Muscle of arm (tissue), 12 donors: Measurements from ENCODE around the gene MAT2B. TPM values are rescaled to one million over a fixed set of nuclear protein-coding genes. Genes with fewer than 3 reads are reported as not detected.
"Not testable (repeated sequence)": the region's sequence is repeated elsewhere in the genome, so short reads cannot be mapped to it uniquely, and the experiment has no call there.

Experiments used
- DNase-seq: peaks from one replicate; pipeline ENCODE4 v3.0.0-alpha.2; 2013
- polyA plus RNA-seq, 12 donors: library from polyadenylated mRNA; unstranded; fragments of 120-200 nt; gene quantifications; one replicate each; pipeline ENCODE4 v1.2.1, GENCODE V29; 2013; ENCODE audit not compliant: insufficient read length in 12 of 12

Gene MAT2B
- polyA plus RNA-seq, 12 donors, result 45.4 to 69.2 (median 55.4) TPM; not detected in 1

DNA sequence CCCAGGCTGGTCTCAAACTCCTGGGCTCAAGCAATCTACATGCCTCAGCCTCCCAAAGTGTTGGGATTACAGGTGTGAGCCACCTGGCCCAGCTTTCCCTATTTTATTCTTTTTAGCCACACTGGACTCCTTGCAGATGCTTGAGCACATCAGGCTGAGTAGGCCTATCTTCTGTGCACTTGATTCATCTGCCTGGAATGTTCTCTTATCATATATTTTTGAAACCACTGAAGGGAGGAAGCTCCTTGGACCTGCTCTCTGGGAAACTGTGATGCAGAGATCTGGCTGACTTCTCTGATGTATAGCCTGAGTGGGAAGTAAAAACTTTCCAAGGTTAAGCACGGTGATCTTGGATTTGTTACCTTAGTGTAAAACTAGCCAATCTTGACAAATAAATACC is 6.5 kb upstream of the MAT2B start:
- DNase-seq, result no peak

DNA sequence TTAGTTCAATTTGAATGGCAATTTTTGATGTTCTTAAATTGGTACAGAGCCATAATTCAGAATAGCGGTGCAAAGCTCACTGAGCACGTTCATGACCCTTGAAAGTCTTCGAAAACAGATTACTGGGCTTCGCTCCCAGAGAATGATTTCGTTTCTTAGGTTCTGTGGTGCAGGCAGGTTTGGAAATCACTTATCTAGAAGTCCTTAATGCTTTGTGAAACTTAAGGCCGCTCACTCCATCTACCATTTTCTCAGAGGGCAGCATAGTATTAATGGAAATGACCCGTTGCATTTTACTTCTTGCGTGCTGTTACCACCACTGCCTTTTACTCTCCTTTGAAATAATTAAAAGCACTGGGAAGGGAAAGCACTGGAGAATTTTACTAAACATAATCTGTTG is 2.9 kb upstream of the MAT2B start:
- DNase-seq, result no peak

DNA sequence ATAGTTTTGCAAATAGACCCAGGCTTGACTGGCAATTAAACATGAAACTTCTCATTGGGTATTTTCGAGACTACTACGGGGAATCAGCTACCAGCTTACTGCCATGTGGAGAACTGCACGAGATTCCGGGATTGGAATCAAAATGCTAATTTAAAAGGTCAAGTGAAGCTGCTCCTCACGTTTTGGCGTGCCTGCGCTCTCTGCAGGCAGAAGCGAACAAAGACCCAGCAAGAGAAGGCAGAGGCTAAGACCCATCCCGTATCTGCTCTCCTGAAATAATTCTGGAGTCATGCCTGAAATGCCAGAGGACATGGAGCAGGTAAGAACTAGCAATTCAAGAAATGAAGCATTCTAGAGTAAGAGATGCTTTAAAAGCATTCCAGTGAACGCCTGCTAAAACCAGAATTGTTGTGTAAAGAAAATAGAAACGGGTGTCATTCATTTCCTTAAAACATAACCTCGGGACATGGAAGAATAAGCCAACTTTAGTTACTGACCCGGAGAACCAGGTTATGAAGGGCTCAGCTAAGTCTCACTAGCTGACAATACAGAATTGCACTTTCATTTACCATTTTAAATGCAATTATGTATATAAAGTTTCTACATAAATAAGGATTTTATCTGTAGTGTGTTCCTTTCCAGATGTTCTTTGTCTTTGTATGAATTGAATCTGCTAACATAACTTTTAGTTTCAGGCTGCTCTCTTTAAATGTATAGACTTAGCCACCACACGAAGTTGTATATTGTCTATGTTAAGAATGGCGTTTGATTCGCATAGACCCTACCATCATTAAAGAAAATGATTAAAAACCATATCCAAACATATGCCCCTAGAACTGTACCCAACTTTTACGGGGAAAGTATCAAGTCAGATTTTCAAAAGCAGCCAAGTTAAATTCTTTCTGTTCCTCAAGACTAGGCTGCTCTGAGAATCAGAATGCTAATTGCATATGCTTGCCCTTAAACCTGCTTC is 2.0 kb upstream of the MAT2B start:
- DNase-seq, result peak; percentile 85

DNA sequence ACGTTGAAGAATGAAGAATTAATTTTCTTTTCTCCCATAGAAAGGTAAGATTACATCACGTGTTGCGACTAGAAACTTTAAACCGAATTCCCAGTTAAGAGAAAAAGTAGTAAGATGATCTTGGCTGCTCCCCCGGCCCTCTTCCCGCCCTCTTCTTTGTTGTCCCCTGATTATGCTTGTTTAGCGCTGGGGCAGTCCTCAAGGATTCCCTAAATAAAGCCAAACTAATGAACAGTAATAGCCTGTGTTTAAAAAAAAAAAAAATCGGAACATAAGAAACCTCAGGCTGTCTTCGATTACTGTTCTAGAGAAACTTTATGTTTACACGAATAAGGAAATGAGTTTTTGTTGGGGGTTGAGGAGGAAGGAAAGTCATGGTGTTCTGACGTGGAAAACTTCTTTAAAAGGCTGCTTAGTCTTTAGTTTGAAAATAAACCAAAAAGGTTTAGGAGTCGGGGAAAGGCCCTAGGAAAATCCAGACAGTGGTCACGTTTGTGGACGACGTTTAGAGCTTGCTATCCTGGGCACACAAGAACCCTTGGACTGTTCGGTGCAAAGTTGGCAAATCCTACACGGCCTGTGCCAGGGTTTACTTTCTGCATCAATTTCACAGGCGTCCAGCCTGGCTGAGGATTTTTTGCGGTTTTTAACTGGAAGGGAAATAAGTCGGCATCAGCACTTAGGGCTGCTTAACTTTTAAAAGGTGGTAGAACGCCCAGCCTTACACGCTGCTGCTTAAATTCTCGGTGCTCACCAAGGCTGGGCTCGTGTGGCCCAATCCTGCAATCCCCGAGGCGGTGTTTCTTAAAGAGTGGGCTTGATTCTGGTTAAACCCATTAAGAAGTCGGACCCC is 1.1 kb upstream of the MAT2B start:
- DNase-seq, result peak; percentile 71

DNA sequence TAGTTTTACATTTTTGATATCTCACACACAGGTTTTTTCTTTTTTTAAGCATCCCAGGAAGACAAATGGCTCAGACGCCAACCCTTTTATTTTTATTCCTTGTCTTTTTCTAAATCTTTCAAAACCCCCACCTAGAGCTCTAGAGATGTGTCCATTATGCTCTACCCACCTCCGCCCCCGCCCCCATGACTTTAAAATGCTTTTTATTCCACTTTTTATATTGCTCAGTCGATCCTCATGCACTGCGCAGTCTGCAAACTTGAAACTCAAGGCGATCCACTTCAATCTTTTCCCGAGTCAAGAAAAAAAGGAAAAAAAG is 411 bp upstream of the MAT2B start:
- DNase-seq, result no peak

DNA sequence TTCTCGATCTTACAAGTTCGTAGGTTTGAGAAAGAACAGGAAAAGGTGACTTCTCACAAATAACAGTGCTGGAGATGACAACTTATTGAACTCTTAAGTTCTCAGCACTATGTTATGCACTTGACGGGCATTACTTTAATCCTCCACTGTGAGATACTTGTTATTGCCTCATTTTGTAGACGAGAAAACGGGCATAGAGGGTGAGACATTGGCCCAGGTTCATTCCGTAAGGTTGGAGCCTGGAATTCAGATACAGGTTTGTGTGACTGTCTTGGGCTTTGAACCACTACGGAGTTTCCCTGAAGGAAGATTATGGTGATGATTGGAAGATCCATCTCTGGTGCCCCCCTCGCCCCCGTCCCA is 657 bp downstream of the MAT2B start:
- no peak for DNase-seq

DNA sequence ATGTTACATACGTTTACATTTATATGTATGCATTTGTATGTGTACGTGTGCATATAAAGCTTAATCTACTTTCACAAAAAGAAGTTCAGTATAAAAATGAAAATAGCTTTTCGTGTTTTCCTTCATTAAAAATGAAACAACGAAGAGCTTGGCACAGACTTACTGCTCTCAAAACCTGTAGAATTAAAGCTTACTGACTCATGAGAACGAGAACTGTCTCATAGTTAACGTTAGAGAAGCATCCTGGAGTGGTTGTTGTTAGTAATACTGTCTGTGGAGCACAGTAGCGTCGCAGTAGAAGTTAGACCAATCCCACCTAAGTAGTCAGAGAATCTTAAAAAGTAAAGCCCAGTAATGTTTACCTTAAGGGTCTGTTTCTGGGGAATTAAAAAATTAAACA is 1.3 kb downstream of the MAT2B start:
- DNase-seq, result no peak

DNA sequence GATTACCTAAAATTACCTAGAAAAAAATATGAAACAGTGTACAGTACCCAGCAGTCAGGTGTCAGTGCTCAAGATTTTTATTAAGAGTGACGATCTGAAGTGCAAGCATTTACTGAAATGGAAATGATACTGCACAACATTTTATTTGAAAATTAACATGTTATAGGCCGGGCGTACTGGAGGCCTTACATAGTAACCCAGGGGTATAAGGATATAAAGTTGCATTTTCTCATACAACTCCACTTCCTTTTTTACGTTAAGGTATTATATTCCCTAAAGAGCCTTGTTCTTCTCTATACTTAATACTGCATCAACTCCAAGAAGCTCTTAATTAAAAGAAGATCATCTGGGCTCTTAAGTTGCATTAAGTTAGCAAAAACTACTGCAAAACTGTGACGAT is 3.3 kb downstream of the MAT2B start:
- no peak for DNase-seq

DNA sequence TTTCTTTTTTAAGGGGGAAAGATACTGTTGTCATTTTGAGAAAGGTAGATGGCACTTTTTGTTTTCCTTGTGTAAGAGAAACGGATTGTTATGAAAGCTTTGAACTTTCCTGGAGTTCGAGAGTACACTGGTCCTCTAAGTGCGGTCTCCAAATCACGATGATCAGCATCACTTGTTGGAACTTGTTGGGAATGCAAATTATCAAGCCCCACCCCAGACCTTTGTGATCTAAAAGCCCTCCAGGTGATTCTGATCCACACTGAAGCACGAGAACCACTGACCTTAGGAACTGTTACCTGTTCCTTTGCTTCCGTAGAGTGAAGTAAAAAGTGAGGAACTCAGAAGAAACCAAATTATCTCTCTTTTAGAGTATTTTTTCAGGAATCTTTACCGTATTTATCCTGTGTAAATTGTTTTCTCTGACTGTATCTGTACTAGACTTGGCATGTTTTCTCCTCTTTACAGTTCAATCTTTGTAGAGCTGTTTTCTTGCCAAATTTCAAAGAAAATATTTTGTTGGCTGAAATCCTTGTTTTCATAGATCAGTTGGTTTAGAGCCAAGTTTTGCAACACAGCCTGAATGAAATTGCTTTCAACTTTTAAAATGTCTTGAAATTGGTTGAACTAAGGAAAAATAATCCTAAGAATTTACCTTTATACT is 4.0 kb downstream of the MAT2B start:
- no peak for DNase-seq

DNA sequence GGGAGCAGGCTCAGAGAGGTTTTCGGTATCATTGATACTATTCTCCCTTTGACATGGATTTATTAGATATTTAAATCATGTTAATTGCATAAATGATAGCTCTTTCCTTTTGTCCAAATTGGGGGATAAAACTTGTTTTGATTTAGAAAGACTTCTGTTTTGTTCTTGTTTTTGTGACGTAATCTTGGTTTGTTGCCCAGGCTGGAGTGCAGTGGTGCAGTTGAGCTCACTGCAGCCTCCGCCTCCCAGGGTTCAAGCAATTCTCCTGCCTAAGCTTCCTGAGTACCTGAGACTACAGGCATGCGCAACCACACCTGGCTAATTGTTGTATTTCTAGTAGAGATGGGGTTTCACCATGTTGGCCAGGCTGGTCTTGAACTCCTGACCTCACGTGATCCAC is 7.1 kb downstream of the MAT2B start:
- DNase-seq, result no peak

DNA sequence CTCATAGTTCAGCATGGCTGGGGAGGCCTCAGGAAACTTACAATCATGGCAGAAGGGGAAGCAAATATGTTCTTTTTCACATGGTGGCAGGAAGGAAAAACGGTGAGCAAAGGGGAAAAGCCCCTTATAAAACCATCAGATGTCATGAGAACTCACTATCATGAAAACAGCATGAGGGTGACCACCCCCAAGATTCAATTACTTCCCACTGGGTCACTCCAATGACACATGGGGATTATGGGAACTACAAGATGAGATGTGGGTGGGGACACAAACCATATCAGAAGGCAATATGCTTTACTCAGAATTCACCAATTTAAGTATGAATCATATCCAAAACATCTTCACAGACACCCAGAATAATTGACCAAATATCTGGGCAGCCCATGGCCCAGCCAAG is 19.7 kb downstream of the MAT2B start:
- no peak for DNase-seq

DNA sequence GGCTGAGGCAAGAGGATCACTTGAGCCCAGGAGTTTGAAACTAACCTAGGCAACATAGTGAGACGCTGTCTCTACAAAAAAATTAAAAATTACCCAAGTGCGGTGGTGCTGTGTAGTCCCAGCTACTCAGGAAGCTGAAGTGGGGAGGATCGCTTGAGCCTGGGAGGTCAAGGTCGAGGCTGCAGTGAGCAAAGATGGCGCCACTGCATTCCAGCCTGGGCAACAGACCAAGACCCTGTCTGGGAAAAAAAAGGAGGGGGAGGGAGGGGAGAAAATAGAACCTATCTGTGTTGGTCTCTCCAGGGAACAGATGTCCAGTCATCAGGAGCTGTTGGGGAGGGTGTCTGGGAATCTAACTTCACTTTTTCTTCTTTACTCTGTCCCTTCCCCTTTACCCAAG is 24.3 kb downstream of the MAT2B start:
- DNase-seq, result no peak

DNA sequence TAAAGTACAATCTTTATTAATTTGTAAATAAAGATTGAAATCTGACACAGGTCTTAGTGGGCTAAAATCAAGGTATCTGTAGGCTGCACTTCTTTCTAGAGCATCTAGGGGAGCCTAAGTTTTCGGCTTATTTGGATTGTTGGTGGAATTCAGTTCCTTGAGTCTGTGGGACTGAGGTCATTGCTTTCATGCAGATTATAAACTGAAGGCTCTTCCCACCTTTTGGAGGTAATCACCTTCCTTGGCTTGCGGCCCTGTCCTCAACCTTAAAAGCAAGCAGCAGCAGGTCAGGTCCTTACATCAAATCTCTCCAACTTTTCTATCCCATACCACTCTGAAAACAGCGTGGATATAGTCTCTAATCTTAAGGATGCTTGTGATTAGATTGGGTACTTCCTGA is 25.9 kb downstream of the MAT2B start:
- no peak for DNase-seq

DNA sequence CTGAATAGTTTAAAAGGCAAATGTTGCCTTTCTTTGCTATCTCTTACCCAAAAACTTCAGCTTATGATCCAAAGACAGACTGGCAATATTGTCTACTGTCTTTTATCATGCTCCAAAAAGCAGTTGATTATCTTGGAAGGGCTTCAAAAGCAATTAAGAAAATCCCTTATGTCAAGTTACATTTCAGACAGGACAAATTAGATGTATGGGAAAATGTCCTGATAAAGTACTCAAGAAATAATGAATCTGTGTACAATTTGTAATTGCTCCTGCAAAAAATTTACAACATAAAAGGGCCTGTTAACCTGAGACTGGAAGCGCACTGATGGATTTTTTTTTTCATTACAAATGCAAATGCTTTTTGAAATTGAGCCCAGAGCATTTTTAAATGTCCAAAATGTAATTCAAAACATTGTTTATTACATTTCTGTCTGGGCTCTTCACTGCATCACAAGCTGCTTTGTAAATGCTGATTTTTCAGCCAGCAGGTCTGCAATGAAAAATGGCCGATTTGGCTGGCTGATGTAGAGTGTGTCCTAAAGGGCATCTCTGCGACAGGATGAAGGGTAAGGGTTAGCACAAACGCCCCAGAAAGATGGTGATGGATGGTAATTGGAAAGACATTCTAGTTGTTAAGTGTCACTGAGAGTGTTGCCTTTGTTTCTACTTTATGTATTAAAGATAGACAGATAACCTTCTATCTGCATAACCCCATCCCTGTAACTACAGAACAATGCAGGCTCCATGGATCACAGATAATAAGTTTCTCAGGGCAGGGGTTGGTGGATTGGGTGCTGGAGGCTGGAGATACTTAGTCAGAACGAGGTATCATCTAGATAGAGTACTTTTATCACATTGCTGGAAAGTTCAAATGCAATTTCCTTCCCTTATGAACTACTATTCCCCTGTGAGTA is 27.0 kb downstream of the MAT2B start:
- DNase-seq, result no peak

DNA sequence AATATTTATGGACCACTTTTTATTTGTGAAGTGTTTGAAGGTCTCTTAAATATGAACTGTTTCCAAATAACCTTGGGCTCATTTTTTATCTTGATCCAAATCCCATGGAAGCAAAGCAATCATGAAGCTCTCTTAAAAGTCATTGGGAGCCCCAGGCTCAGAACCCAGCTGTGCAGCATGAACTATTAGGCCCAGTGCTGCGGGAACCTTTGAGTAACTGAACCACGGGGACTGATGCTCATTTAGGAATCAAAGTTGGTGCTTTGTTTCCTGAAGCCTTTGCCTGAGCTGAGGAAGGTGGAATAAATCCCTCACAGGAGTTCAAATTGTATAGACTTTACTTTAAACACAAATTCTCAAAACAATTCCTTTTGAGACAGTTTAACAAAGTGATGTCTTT is 27.8 kb downstream of the MAT2B start:
- DNase-seq, result no peak

DNA sequence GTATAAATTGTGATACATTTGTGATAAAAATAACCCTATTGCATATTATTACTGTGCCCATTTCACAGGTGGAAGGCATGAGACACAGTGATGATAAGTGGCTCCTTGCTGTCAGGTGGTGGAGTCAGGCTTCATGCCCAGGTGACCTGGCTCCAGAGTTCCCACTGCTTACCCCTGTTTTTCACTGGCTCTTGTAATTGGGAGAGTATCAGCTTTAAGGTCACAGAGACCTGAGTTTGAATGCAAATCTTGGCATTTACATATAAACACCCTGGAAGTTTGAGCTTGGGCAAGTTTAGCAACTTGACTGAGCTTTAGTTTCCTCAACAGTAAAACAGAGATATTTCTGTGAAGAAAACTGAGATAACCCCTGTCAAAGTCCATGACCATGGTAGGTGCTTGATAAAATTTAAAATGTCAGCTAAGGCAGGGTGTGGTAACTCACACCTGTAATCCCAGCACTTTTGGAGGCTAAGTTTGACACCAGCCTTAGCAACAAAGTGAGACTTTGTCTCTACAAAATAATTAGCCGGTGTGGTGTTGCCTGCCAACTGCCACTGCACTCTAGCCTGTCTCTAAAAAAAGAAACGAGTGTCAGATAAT is 29.2 kb downstream of the MAT2B start:
- DNase-seq, result no peak

DNA sequence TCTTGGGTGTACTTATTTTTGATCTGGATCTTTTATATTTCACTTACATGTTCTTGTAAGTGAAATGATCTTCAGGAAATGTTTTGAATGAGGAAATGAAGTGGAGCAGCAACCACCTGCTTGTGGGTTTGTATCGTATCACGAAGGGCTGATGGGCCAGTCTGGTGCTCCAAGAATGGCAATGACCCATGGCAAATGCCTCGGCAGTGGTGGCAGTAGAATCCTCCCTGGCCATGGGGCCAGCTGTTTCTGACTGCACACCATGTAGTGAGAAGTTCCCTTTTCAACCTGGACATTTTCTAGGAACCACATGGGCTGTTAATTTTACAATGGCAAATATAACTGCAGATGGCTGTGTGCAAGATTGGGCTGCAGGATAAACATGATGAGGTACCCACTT is 29.9 kb downstream of the MAT2B start:
- DNase-seq, result no peak

DNA sequence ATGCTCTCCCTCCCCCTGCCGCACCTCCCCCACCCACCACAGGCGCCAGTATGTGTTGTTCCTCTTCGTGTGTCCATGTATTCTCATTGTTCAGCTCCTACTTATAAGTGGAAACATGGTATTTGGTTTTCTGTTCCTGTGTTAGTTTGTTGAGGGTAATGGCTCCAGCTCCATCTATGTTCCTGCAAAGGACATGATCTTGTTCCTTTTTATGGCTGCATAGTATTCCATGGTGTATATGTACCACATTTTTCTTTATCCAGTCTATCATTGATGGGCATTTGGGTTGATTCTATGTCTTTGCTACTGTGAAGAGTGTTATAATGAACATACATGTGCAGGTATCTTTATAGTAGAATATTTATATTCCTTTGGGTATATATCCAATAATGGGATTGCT is 31.0 kb downstream of the MAT2B start:
- DNase-seq, result not testable (repeated sequence)

DNA sequence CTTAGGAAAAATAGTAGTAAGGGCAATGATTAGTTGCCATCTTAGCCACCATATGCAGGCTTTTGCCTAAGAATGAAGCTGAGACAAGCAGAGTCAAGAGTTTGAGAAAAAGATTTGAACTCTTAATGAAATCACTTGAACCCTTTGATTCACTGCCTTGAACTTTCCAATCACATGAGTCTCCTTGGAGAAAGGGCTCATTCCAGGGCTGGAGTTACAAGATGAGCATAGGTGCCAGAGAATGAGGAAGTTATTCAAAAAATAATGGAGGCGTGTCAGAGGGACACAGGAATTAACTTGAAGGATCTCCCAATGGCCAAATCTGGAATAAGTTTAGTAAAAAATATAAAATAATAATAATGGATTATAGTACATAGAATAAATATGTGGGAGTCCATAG is 35.3 kb downstream of the MAT2B start:
- no peak for DNase-seq

DNA sequence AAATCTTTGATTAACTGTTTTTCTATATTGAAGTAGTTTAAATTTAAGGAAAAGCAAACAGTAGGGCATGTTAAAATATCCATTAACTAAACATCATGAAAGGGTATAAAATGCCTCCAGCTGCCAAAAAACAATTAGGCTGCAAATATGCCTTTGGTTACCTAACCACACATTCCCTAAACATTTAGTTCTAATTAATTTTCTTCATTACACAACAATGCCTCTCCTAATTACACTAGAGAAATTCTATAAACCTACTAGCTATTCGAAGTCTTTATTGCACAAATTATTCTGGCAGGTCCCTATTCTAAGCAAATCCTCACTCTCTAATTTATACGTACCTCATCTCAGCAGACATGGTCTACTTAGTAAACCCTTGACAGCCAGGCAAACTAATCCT is 37.4 kb downstream of the MAT2B start:
- DNase-seq, result no peak

DNA sequence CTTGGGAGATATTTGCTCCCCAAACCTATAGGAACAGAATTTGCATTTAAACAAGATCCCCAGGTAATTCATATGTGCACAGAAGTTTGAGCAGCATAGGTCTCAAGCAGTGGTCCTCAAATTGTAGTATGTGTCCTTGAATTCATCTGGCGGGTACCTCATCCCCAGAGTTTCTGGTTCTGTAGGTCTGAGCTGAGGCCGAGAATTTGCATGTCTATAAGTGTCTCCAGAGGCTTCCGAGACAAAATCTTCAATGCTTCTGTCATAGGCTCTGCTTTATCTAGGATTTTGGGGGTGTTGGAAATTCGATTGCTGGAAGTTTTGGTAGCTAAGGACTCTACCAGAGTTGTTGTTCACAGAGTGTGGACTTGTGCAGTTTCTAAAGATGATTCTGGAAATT is 38.6 kb downstream of the MAT2B start:
- DNase-seq, result no peak
